HUES6 (cell line): ENCODE data around the gene HPDL.
"Not testable (repeated sequence)": the region's sequence is repeated elsewhere in the genome, so short reads cannot be mapped to it uniquely, and the experiment has no call there.

Source experiments
- H3K27ac ChIP-seq: 2 replicates; pipeline ENCODE4 v1.7.0; 2013; ENCODE audit warnings: low read depth, mild to moderate bottlenecking, low read length, inconsistent platforms
- H3K27me3 ChIP-seq: 2 replicates; pipeline ENCODE4 v1.6.1; 2013; ENCODE audit warnings: low read length; ENCODE audit not compliant: control insufficient read depth, insufficient read depth
- H3K36me3 ChIP-seq: 2 replicates; pipeline ENCODE4 v1.6.1; 2013; ENCODE audit warnings: low read length; ENCODE audit not compliant: control insufficient read depth, insufficient read depth
- H3K4me1 ChIP-seq: 2 replicates; pipeline ENCODE4 v1.6.1; 2013; ENCODE audit warnings: low read length; ENCODE audit not compliant: control insufficient read depth, insufficient read depth
- H3K4me3 ChIP-seq: 2 replicates; pipeline ENCODE4 v1.5.1; 2013; ENCODE audit warnings: low read depth, low read length
- H3K9ac ChIP-seq: one replicate; pipeline ENCODE4 v1.6.1; 2013; ENCODE audit warnings: mild to moderate bottlenecking, low read length
- H3K9me3 ChIP-seq: 2 replicates; pipeline ENCODE4 v1.6.1; 2013; ENCODE audit warnings: low read depth, low read length; ENCODE audit not compliant: control insufficient read depth, insufficient read depth

Gene HPDL

GRCh38 chr1:45353685-45354084 lies 27.0 kb downstream of the HPDL start:
- Histone ChIP-seq H3K27me3 (no peaks in the 10 kb centered on the region), H3K36me3 (no peaks in the 10 kb centered on the region), H3K4me1 (peaks cover 6% of the 10 kb centered on the region; the same call in 1 of the 2 replicates), H3K4me3 (no peak overlapping the region), H3K27ac (no peak overlapping the region), H3K9ac (no peak overlapping the region), H3K9me3 (no peaks in the 10 kb centered on the region)

- Histone ChIP-seq H3K4me1 (peaks cover 7% of the 10 kb centered on the region), H3K9ac (no peak overlapping the region), H3K4me3 (no peak overlapping the region), H3K27me3 (no peaks in the 10 kb centered on the region), H3K36me3 (no peaks in the 10 kb centered on the region), H3K9me3 (no peaks in the 10 kb centered on the region), H3K27ac (no peak overlapping the region)
These were observed 28.1 kb downstream of the HPDL start for GRCh38 chr1:45354838-45355237.

GRCh38 chr1:45355683-45356082 lies 29.0 kb downstream of the HPDL start:
- no peaks in the 10 kb centered on the region for H3K36me3 ChIP-seq
- no peak overlapping the region for H3K27ac ChIP-seq
- no peak overlapping the region for H3K9ac ChIP-seq
- H3K27me3 ChIP-seq, result no peaks in the 10 kb centered on the region
- H3K4me3 ChIP-seq, result no peak overlapping the region
- no peaks in the 10 kb centered on the region for H3K9me3 ChIP-seq
- peaks cover 15% of the 10 kb centered on the region for H3K4me1 ChIP-seq

- no peaks in the 10 kb centered on the region for H3K27me3 ChIP-seq
These were observed 29.5 kb downstream of the HPDL start for GRCh38 chr1:45356186-45356585.

GRCh38 chr1:45359882-45360513 lies 33.3 kb downstream of the HPDL start:
- H3K27me3 ChIP-seq, result no peaks in the 10 kb centered on the region
- peak overlapping the region; percentile 29 for H3K9ac ChIP-seq
- peaks cover 21% of the 10 kb centered on the region for H3K4me1 ChIP-seq
- H3K36me3 ChIP-seq, result no peaks in the 10 kb centered on the region
- H3K4me3 ChIP-seq, result 0 out of 2 replicates have a peak overlapping the region, but pooled peaks have one; percentile 15
- 0 out of 2 replicates have a peak overlapping the region, but pooled peaks have one; percentile 27 for H3K27ac ChIP-seq
- no peaks in the 10 kb centered on the region for H3K9me3 ChIP-seq

More at GRCh38 chr1:45356186-45356585, 29.5 kb downstream of the HPDL start:
- H3K9me3 ChIP-seq, result no peaks in the 10 kb centered on the region
- peaks cover 16% of the 10 kb centered on the region for H3K4me1 ChIP-seq
- H3K4me3 ChIP-seq, result no peak overlapping the region
- no peaks in the 10 kb centered on the region for H3K36me3 ChIP-seq
- no peak overlapping the region for H3K9ac ChIP-seq
- no peak overlapping the region for H3K27ac ChIP-seq

- not testable (repeated sequence) for H3K36me3 ChIP-seq, H3K9ac ChIP-seq, H3K9me3 ChIP-seq, H3K4me3 ChIP-seq, H3K27me3 ChIP-seq
- H3K4me1 ChIP-seq, result peaks cover 21% of the 10 kb centered on the region
- 0 out of 2 replicates have a peak overlapping the region, but pooled peaks have one; percentile 27 for H3K27ac ChIP-seq
These were observed 34.3 kb downstream of the HPDL start for GRCh38 chr1:45360981-45361380.

GRCh38 chr1:45364294-45364693 lies 37.6 kb downstream of the HPDL start:
- H3K9me3 ChIP-seq, result no peaks in the 10 kb centered on the region
- H3K9ac ChIP-seq, result no peak overlapping the region
- H3K27ac ChIP-seq, result no peak overlapping the region
- no peaks in the 10 kb centered on the region for H3K27me3 ChIP-seq
- peaks cover 15% of the 10 kb centered on the region for H3K4me1 ChIP-seq
- H3K36me3 ChIP-seq, result no peaks in the 10 kb centered on the region
- H3K4me3 ChIP-seq, result no peak overlapping the region

- no peaks in the 10 kb centered on the region for H3K27me3 ChIP-seq
- H3K4me1 ChIP-seq, result peaks cover 12% of the 10 kb centered on the region
- H3K4me3 ChIP-seq, result no peak overlapping the region
- H3K9me3 ChIP-seq, result no peaks in the 10 kb centered on the region
- H3K27ac ChIP-seq, result no peak overlapping the region
- no peak overlapping the region for H3K9ac ChIP-seq
- H3K36me3 ChIP-seq, result no peaks in the 10 kb centered on the region
These were observed 38.4 kb downstream of the HPDL start for GRCh38 chr1:45365051-45365450.

- Histone ChIP-seq H3K9me3 (no peaks in the 10 kb centered on the region), H3K36me3 (no peaks in the 10 kb centered on the region), H3K27ac (no peak overlapping the region), H3K4me3 (no peak overlapping the region), H3K9ac (no peak overlapping the region), H3K4me1 (no peaks in the 10 kb centered on the region), H3K27me3 (no peaks in the 10 kb centered on the region)
These were observed 43.9 kb downstream of the HPDL start for GRCh38 chr1:45370575-45370974.

- no peak overlapping the region for H3K4me3 ChIP-seq
- no peak overlapping the region for H3K9ac ChIP-seq
- no peak overlapping the region for H3K27ac ChIP-seq
- H3K36me3 ChIP-seq, result no peaks in the 10 kb centered on the region; the same call in 1 of the 2 replicates
- no peaks in the 10 kb centered on the region for H3K9me3 ChIP-seq
- H3K27me3 ChIP-seq, result no peaks in the 10 kb centered on the region
- no peaks in the 10 kb centered on the region for H3K4me1 ChIP-seq
These were observed 46.9 kb downstream of the HPDL start for GRCh38 chr1:45373573-45373972.

GRCh38 chr1:45375104-45376090 lies 48.7 kb downstream of the HPDL start:
- Histone ChIP-seq H3K4me1 (no peaks in the 10 kb centered on the region), H3K9ac (no peak overlapping the region), H3K36me3 (no peaks in the 10 kb centered on the region; the same call in 1 of the 2 replicates), H3K27me3 (no peaks in the 10 kb centered on the region), H3K9me3 (no peaks in the 10 kb centered on the region), H3K4me3 (no peak overlapping the region), H3K27ac (no peak overlapping the region)
